Lower leg skin (tissue), 4 donors: ENCODE measurements around the gene PTPRN2. TPM values are rescaled to one million over a fixed set of nuclear protein-coding genes. Genes with fewer than 3 reads are reported as not detected.

Experiments used
- DNase-seq, 2 donors: peaks; one replicate each; pipeline ENCODE4 v3.0.0-alpha.2; 2019; ENCODE audit warnings: low spot score in 2 of 2
- H3K4me3 ChIP-seq: fragments of 200-600 bp; sonication (generic); 2 replicates; pipeline ENCODE4 v1.5.1; 2017; ENCODE audit warnings: mild to moderate bottlenecking, low read depth; ENCODE audit not compliant: poor library complexity, severe bottlenecking
- POLR2A ChIP-seq, 2 donors: fragments of 450-650 bp; IDR thresholded peaks; one replicate each; pipeline ENCODE4 v1.6.1; 2016 to 2017; ENCODE audit warnings: antibody characterized with exemption in 2 of 2, mild to moderate bottlenecking in 1 of 2, moderate library complexity in 1 of 2
- WGBS, 2 donors: methylation state at CpG; one replicate each; pipeline ENCODE4 v1.1.5; 2018; 5-methylcytosine and 5-hydroxymethylcytosine counted together
- intact Hi-C: fragments of 100-400 bp; cut with DNase I; formaldehyde crosslinking; loops from one replicate; pipeline ENCODE4 v1.15.0; 2023; ENCODE audit warnings: low total_unique reads
- total RNA-seq, 4 donors: library from RNA; depleted of rRNA; stranded (reverse); fragments of >200 nt; gene quantifications; one replicate each; pipeline ENCODE4 v1.1.0, GENCODE V29; 2016
- TF ChIP-seq, protein P1 (sequence below), 3 donors: fragments of 450-650 bp; IDR thresholded peaks; one replicate each; pipeline ENCODE4 v1.5.1; 2016; ENCODE audit warnings: antibody characterized with exemption in 3 of 3, mild to moderate bottlenecking in 3 of 3, moderate library complexity in 2 of 3

Gene PTPRN2
- total RNA-seq, 4 donors from 2014 or later = 0.11 to 1.6 (median 0.92) TPM

DNA sequence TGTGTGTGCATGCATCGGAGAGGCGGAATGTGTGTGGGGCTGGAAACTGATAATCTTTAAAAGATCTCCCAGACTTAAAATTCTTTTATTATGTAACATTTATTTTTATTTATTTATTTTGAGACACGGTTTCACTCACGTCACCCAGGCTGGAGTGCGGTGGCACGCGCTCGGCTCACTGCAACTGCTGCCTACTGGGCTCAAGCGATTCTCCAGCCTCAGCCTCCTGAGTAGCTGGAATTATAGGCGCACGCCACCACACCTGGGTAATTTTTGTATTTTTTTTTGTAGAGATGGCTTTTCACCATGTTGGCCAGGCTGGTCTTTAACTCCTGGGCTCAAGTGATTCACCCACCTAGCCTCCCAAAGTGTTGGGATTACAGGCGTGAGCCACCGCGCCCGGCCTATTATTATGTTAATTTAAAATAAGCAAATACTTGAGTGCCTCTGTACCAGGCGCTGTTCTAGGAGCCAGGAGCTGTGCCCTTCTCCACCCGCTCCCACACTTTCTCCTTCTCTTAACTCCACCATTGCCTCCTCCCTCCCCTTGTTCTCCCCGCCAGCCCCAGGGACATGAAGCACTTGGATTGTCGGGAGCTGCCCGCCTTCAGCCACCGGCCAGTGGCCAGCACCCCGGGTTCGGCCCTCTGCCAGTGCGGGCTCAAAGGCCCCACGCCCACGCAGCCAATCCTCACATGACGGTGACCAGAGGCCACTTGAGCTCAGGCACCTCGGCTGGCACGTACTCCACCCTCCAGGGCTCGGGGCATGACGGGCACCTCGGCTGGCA, 1087.3 kb downstream of the PTPRN2 start:
- 87% methylated on average over 28 to 29 of the region's 32 CpGs for WGBS, 2 donors
- TF ChIP-seq POLR2A (IDR thresholded peaks at IDR 0.05) = no peak
- TF ChIP-seq, protein P1, sequence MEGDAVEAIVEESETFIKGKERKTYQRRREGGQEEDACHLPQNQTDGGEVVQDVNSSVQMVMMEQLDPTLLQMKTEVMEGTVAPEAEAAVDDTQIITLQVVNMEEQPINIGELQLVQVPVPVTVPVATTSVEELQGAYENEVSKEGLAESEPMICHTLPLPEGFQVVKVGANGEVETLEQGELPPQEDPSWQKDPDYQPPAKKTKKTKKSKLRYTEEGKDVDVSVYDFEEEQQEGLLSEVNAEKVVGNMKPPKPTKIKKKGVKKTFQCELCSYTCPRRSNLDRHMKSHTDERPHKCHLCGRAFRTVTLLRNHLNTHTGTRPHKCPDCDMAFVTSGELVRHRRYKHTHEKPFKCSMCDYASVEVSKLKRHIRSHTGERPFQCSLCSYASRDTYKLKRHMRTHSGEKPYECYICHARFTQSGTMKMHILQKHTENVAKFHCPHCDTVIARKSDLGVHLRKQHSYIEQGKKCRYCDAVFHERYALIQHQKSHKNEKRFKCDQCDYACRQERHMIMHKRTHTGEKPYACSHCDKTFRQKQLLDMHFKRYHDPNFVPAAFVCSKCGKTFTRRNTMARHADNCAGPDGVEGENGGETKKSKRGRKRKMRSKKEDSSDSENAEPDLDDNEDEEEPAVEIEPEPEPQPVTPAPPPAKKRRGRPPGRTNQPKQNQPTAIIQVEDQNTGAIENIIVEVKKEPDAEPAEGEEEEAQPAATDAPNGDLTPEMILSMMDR (IDR thresholded peaks at IDR 0.05) = no peak
- intact Hi-C loops = no loop called here
- no peak overlapping the region for H3K4me3 ChIP-seq
- peak in 1 of 2 donors; percentile 53 for DNase-seq

DNA sequence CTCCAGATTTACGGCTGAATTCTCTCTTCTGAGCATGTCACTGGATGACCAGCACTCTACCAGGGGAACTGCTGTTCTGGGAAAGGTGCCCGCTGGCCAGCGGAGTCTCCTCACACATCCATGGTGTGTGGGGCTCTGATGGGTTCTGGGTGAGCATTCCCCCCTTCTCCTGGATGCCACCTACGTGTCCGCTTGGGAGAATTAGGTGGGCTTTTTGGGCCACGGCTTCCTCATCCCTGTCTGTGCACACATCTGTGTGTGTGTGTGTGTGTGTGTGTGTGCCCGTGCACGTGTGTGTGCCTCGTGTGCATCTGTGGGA, 1087.8 kb downstream of the PTPRN2 start:
- peak in 1 of 2 donors; percentile 79 for DNase-seq
- 69 to 86% methylated on average over 7 to 9 of the region's 9 CpGs for WGBS, 2 donors
- TF ChIP-seq, protein P1 (IDR thresholded peaks at IDR 0.05) = no peak
- no peak for TF ChIP-seq POLR2A (IDR thresholded peaks at IDR 0.05)
- intact Hi-C loops = no loop called here
- no peak overlapping the region for H3K4me3 ChIP-seq

DNA sequence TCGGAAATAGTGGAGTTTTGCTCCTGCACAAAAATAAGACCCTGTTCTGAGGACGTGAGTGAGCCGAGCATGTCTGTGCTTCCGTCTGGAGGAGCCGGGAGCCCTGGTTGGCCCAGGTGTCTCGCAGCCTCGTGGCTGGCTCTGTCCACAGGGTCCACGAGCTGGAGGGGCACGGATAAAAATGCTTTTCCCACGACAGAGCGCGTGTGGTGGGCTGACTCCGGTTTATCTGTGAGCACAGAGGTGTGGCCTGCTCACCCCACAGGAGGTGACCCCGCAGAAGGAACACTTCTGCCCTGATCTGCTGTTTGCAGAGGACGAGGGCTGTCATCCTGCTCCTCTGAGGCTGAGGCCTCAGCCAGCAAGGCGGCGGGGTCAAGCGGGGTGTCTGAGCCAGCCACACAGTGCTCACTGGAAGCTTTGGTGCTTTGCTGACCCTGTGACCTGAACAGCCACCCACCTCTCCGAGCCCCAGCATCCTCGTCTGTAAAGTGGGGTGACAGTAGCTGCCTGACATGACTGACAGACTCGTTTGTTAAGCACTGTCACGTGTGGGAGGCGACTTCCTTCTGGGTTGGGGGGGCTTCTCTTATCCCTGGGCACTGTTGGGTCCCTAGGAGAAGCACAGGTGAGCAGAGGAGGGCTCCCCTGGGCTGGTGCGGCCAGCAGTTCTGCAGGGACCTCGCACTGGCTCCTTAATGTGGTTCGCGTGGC, 1088.3 kb downstream of the PTPRN2 start:
- DNase-seq = peak in 1 of 2 donors; percentile 81
- 80 to 82% methylated on average over 25 to 26 of the region's 27 CpGs for WGBS, 2 donors
- no peak overlapping the region for H3K4me3 ChIP-seq
- TF ChIP-seq POLR2A (IDR thresholded peaks at IDR 0.05) = no peak
- TF ChIP-seq, protein P1 (IDR thresholded peaks at IDR 0.05) = no peak
- intact Hi-C loops = no loop called here

DNA sequence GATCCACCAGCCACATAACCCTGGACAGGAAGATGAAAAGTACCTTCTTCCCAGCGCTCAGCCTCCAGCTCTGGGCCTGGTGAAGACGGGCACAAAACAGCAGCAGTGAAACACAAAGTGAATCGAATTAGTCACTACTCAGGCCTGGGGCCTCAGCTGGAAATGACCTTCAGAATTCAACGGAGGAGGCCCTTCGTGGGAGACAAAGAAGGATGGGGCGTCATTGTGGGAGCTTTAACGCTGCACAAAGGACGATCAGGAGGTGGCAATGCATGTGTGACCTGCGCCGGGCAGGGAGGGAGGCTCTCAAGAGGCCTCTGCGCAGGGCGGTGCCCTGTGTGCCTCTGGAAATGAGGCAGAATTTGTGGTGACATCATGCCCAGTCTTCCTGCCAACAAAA, 1089.0 kb downstream of the PTPRN2 start:
- intact Hi-C loops = no loop called here
- WGBS, 2 donors = 78 to 82% methylated on average over 12 of the region's 12 CpGs
- TF ChIP-seq POLR2A (IDR thresholded peaks at IDR 0.05) = no peak
- TF ChIP-seq, protein P1 (IDR thresholded peaks at IDR 0.05) = no peak
- peak in 1 of 2 donors; percentile 34 for DNase-seq
- H3K4me3 ChIP-seq = no peak overlapping the region

DNA sequence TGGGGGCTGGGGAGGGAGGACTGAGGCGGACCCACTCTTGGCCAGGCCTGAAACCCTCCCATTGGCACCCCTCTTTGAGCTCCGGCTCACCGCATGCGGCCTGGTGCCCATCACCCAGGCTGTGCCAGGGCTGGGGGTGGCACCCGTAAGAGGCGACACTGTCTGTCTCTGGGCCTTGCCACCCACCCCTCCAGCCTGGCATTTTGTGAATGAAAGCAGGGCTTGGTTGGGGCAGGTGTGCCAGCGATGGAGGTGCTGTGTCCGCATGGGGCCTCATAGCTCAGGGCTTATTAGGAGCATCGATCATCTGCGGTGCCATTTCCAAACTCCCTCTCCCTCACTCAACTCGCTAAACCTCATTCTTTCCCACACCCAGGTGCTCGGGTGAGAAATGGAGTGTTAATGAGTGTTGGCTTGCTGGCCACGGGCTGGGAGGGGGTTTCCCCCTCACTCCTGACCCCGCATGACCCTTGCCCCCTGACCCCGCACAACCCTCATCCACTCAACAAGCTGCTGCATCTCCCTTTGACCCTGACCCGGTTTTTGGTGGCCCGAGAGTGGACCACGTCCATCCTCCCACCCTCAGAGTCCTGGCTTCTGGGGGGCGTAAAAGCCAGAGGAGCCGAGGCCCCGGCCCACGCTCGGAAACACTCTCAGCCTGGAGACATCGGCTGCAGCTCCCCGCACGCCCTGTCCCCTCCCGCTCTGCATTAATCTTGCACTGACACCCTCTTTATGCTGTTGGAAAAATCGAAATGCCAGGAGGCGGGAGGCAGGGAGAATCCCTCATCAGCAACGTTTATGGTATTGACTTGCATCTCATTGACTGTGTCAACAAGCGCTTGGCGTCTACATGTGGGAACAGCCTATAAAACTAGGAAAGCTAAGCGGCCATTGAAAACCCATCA, 1089.6 kb downstream of the PTPRN2 start:
- no peak for TF ChIP-seq POLR2A (IDR thresholded peaks at IDR 0.05)
- TF ChIP-seq, protein P1 (IDR thresholded peaks at IDR 0.05) = no peak
- 56 to 70% methylated on average over 28 to 31 of the region's 33 CpGs for WGBS, 2 donors
- peak in 1 of 2 donors; percentile 78 for DNase-seq
- intact Hi-C loops = no loop called here
- no peak overlapping the region for H3K4me3 ChIP-seq
